Colonic mucosa (tissue), 4 donors: Measurements from ENCODE around the gene OBP2B. TPM values are rescaled to one million over a fixed set of nuclear protein-coding genes. Genes with fewer than 3 reads are reported as not detected.

Experiments
- DNase-seq: peaks from one replicate; pipeline ENCODE4 v3.0.0-alpha.2; 2020
- H3K27ac ChIP-seq: fragments of 200-600 bp; one replicate; pipeline ENCODE4 v1.8.0; 2021
- H3K27me3 ChIP-seq: fragments of 200-600 bp; one replicate; pipeline ENCODE4 v1.8.0; 2021
- H3K36me3 ChIP-seq: fragments of 200-600 bp; one replicate; pipeline ENCODE4 v1.8.0; 2021
- H3K4me1 ChIP-seq: fragments of 200-600 bp; one replicate; pipeline ENCODE4 v1.8.0; 2021; ENCODE audit warnings: mild to moderate bottlenecking
- H3K4me3 ChIP-seq: fragments of 200-600 bp; one replicate; pipeline ENCODE4 v1.8.0; 2021
- H3K9ac ChIP-seq, 2 donors: one replicate each; pipeline ENCODE4 v1.7.0; 2013; ENCODE audit warnings: control low read depth in 2 of 2, low read depth in 2 of 2, low read length in 2 of 2
- H3K9me3 ChIP-seq: fragments of 200-600 bp; one replicate; pipeline ENCODE4 v1.8.0; 2021
- intact Hi-C: fragments of 100-400 bp; cut with DNase I; formaldehyde crosslinking; loops from one replicate; pipeline ENCODE4 v1.14.1; 2022
- total RNA-seq, 2 donors: library from RNA; stranded (reverse); fragmentation: NEBNext Ultra II Directional in 1 of 2; extraction: Animal tissue kit (Norgen Biotek cat#: 25700) in 1 of 2; gene quantifications; one replicate each; pipeline ENCODE4 v1.2.1, GENCODE V29; 2021
- TF ChIP-seq, protein P1 (sequence below): fragments of 200-600 bp; IDR thresholded peaks from one replicate; pipeline ENCODE4 v1.8.0; 2022; ENCODE audit warnings: antibody characterized with exemption, mild to moderate bottlenecking
- donor health status: healthy.
- donor health status: DM: no; HTN: no; CAD: no.
- donor health status: DM: no; HTN: no; CAD: no.

Gene OBP2B
- total RNA-seq, 2 donors from 2014 or later: not detected

DNA sequence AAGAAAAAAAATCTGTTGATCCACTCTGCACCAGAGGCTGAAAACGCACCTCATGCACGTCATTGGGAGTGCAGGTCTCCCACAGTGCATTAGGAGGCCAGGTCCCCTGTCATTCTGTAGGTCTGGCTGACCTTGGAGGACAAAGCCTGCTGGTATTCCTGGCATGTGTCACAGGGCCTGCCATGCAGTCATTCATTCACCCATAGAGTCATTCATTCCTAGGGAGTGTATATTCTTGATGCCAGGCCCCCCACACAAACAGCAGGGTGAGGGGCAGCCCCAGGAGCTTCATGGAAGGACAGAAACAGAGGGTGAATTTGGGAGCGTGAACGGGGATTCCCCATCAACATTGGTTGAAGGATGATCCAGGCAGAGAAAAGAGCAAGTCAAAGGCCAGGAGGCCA is 47.5 kb downstream of the OBP2B start:
- H3K36me3 ChIP-seq: no peaks in the 10 kb centered on the region
- H3K4me1 ChIP-seq: peaks cover 3% of the 10 kb centered on the region
- TF ChIP-seq, protein P1, sequence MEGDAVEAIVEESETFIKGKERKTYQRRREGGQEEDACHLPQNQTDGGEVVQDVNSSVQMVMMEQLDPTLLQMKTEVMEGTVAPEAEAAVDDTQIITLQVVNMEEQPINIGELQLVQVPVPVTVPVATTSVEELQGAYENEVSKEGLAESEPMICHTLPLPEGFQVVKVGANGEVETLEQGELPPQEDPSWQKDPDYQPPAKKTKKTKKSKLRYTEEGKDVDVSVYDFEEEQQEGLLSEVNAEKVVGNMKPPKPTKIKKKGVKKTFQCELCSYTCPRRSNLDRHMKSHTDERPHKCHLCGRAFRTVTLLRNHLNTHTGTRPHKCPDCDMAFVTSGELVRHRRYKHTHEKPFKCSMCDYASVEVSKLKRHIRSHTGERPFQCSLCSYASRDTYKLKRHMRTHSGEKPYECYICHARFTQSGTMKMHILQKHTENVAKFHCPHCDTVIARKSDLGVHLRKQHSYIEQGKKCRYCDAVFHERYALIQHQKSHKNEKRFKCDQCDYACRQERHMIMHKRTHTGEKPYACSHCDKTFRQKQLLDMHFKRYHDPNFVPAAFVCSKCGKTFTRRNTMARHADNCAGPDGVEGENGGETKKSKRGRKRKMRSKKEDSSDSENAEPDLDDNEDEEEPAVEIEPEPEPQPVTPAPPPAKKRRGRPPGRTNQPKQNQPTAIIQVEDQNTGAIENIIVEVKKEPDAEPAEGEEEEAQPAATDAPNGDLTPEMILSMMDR: no peak
- DNase-seq: no peak
- intact Hi-C loops: no loop called here
- H3K9ac ChIP-seq: no peak overlapping the region
- H3K9me3 ChIP-seq: no peaks in the 10 kb centered on the region
- no peak overlapping the region for H3K4me3 ChIP-seq
- no peak overlapping the region for H3K27ac ChIP-seq
- no peaks in the 10 kb centered on the region for H3K27me3 ChIP-seq

DNA sequence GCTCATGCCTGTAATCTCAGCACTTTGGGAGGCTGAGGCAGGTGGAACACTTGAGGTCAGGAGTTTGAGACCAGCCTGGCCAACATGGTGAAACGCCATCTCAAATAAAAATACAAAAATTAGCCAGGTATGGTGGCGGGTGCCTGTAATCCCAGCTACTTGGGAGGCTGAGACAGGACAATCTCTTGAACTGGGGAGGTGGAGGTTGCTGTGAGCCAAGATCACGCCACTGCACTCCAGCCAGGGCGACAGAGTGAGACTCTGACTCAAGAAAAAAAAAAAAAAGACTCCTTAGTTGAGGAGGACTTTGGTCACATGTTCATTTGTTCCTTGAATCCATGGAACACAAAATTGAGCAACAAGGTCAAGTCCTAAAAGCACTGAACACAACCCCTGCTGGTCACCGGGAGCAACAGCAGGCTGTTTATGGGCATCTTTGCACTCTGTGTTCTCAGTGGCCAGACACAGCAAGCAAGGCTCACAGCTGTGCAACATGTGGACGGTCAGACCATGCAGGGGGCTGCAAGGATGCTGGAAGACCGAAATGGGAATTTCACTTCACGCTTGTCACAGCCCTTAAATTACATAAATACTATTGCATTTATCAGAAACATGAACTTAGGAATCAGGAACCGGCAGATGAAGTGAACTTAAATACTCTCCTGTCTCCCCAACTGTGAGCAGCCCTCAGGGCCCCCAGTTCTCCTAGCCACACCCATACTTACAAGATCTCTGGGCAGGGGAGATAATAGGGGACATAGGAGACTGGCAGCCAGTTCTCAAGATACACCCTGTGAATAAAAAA is 48.1 kb downstream of the OBP2B start:
- intact Hi-C loops: no loop called here
- Histone ChIP-seq H3K36me3 (no peaks in the 10 kb centered on the region), H3K9me3 (no peaks in the 10 kb centered on the region), H3K4me3 (no peak overlapping the region), H3K4me1 (peaks cover 3% of the 10 kb centered on the region), H3K9ac (no peak overlapping the region), H3K27ac (no peak overlapping the region), H3K27me3 (no peaks in the 10 kb centered on the region)
- TF ChIP-seq, protein P1: peak; percentile 69
- peak; percentile 77 for DNase-seq

DNA sequence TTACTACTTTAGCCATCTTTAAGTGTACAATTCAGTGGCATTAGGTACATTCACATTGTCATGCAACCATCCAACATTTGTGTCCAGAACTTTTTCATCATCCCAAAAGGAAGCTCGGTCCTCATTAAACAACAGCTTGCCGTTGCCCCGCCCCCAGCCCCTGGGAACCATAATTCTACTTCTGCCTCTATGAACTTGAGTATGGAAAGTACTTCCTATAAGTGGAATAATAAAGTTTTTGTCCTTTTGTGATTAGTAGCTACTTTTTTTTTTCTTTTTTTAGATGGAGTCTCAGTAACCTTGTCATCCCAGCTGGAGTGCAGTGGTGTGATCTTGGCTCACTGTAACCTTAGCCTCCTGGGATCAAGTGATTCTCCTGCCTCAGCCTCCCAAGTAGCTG is 50.4 kb downstream of the OBP2B start:
- H3K9ac ChIP-seq: no peak overlapping the region
- H3K9me3 ChIP-seq: no peaks in the 10 kb centered on the region
- H3K36me3 ChIP-seq: no peaks in the 10 kb centered on the region
- no peaks in the 10 kb centered on the region for H3K27me3 ChIP-seq
- DNase-seq: peak; percentile 14
- intact Hi-C loops: no loop called here
- TF ChIP-seq, protein P1: no peak
- H3K27ac ChIP-seq: no peak overlapping the region
- peaks cover 3% of the 10 kb centered on the region for H3K4me1 ChIP-seq
- H3K4me3 ChIP-seq: no peak overlapping the region

Other genes with a start within 250 kb of the OBP2B start
- 1 to 10 TPM; 1.1 to 1.3 TPM for gene GFI1B, start 230.6 kb downstream of the OBP2B start, total RNA-seq
- gene GTF3C5, start 178.3 kb downstream of the OBP2B start, total RNA-seq: 10 to 100 TPM; 42.3 to 70.9 TPM
- gene CEL, start 147.3 kb downstream of the OBP2B start, total RNA-seq: 10 to 100 TPM in 1 of 2 donors, under 1 TPM in 1; 0.61 to 16.6 TPM
- gene RALGDS, start 88.0 kb downstream of the OBP2B start, total RNA-seq: 10 to 100 TPM; 24.2 to 39.7 TPM
- 1 to 10 TPM; 4.6 to 4.8 TPM for gene GBGT1, start 45.3 kb downstream of the OBP2B start, total RNA-seq
- 10 to 100 TPM; 58.0 to 77.7 TPM for gene ABO, start 66.0 kb upstream of the OBP2B start, total RNA-seq
- gene SURF6, start 126.9 kb upstream of the OBP2B start, total RNA-seq: 10 to 100 TPM; 16.0 to 41.2 TPM
- gene MED22, start 138.9 kb upstream of the OBP2B start, total RNA-seq: 10 to 100 TPM; 16.5 to 21.3 TPM
- 1,000 to 10,000 TPM; 1,628 to 2,136 TPM for gene RPL7A, start 139.0 kb upstream of the OBP2B start, total RNA-seq
- gene SURF1, start 147.2 kb upstream of the OBP2B start, total RNA-seq: 10 to 100 TPM; 63.3 to 66.7 TPM
- gene SURF2, start 147.3 kb upstream of the OBP2B start, total RNA-seq: 10 to 100 TPM in 1 of 2 donors, 1 to 10 TPM in 1; 9.4 to 18.7 TPM
- 100 to 1,000 TPM; 176 to 267 TPM for gene SURF4, start 166.8 kb upstream of the OBP2B start, total RNA-seq
- gene STKLD1, start 167.1 kb upstream of the OBP2B start, total RNA-seq: under 1 TPM in 1 of 2 donors, not detected in 1; 0.45 TPM
- gene REXO4, start 208.8 kb upstream of the OBP2B start, total RNA-seq: 10 to 100 TPM; 17.3 to 38.6 TPM
- 1 to 10 TPM; 4.2 TPM for gene ADAMTS13, start 213.1 kb upstream of the OBP2B start, total RNA-seq